GM19324 (cell line): Measurements from ENCODE around the gene PAXX.

Experiments used
- ATAC-seq: cut with Tn5 transposase; IDR thresholded peaks from one replicate; pipeline ENCODE4 v1.9.1; 2021; ENCODE audit warnings: mild to moderate bottlenecking, moderate library complexity; ENCODE audit not compliant: unreplicated experiment, low FRiP score

The PAXX gene

GRCh38 chr9:136964833-136965422 is 27.3 kb upstream of the PAXX start:
- ATAC-seq = no peak

GRCh38 chr9:136965771-136966484 is 26.3 kb upstream of the PAXX start:
- no peak for ATAC-seq

GRCh38 chr9:136968333-136969127 is 23.7 kb upstream of the PAXX start:
- no peak for ATAC-seq

- no peak for ATAC-seq
Measured at GRCh38 chr9:136969150-136969549, 23.1 kb upstream of the PAXX start.

GRCh38 chr9:136969774-136970173 is 22.4 kb upstream of the PAXX start:
- ATAC-seq = no peak

GRCh38 chr9:136970361-136970760 is 21.9 kb upstream of the PAXX start:
- no peak for ATAC-seq

GRCh38 chr9:136971746-136972145 is 20.5 kb upstream of the PAXX start:
- ATAC-seq = no peak

- ATAC-seq = no peak
Measured at GRCh38 chr9:136972335-136972734, 19.9 kb upstream of the PAXX start.

- no peak for ATAC-seq
Measured at GRCh38 chr9:136972743-136973142, 19.5 kb upstream of the PAXX start.

- no peak for ATAC-seq
Measured at GRCh38 chr9:136973618-136974617, 18.3 kb upstream of the PAXX start.

GRCh38 chr9:136974817-136975535 is 17.2 kb upstream of the PAXX start:
- no peak for ATAC-seq

GRCh38 chr9:136975644-136976043 is 16.6 kb upstream of the PAXX start:
- ATAC-seq = no peak

GRCh38 chr9:136977223-136977622 is 15.0 kb upstream of the PAXX start, which contains the start of gene PTGDS:
Gene PTGDS (plus strand): TSS chr9:136977504. CDS start chr9:136977579, 75 bp downstream.
- no peak for ATAC-seq

- ATAC-seq = no peak
Measured at GRCh38 chr9:136977649-136978072, 14.6 kb upstream of the PAXX start.

- no peak for ATAC-seq
Measured at GRCh38 chr9:136978073-136978864, 14.0 kb upstream of the PAXX start.

- no peak for ATAC-seq
Measured at GRCh38 chr9:136978865-136979544, 13.2 kb upstream of the PAXX start.

- ATAC-seq = no peak
Measured at GRCh38 chr9:136979769-136980587, 12.2 kb upstream of the PAXX start.
